ENCODE measurements around the gene PHACTR4.
A peak's percentile ranks its signal among the peaks of the same experiment; 100 is the strongest.
"Not testable (repeated sequence)": the region's sequence is repeated elsewhere in the genome, so short reads cannot be mapped to it uniquely, and the experiment has no call there.

Gene PHACTR4

DNA sequence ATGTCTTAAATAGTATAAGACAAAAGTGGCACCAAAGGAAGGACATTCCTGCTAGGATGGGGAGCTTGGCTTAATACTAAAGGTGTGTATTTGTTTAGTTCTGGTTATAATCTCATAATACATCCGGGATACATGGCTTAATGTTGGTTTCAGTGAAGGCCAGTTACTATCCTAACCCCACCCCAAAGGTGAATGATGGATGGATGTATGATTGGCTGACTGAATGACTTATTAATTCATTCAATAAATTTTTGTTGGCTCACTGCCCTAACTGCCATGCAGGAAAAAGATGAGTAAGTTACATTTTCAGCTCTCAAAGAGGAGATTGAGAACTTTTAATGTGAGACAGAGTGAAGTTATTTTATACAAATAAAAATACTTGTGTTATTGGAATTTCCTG, 52.2 kb downstream of the PHACTR4 start:
- no peak for DNase-seq (ENCODE audit: low read depth)
- no peak overlapping the region for H3K4me3 ChIP-seq (ENCODE audit: low read depth, low read length)

- no peak for DNase-seq (ENCODE audit: low read depth)
- no peak overlapping the region for H3K4me3 ChIP-seq (ENCODE audit: low read depth, low read length)
Measured at GRCh38 chr1:28426831-28427230, 57.3 kb downstream of the PHACTR4 start.

DNA sequence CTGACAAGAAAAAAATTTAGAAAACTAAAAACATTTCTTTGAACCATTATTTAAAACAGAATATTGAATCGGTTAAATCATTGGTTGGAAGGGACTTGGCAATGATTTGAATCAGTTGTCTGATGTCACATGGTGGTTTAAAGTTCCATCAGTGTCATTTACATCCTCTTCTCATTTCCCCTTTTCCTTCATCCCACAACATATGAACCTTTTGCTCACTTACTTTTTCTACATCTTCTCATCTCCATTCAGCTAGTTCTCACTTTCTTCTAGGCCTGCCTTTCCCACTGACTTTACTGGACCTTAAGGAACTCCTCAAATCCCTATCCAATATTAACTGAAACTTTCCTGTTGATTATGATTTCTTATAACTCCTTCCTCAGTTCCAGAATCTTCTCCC, 58.5 kb downstream of the PHACTR4 start:
- H3K4me3 ChIP-seq (ENCODE audit: low read depth, low read length), result no peak overlapping the region
- DNase-seq (ENCODE audit: low read depth), result no peak

DNA sequence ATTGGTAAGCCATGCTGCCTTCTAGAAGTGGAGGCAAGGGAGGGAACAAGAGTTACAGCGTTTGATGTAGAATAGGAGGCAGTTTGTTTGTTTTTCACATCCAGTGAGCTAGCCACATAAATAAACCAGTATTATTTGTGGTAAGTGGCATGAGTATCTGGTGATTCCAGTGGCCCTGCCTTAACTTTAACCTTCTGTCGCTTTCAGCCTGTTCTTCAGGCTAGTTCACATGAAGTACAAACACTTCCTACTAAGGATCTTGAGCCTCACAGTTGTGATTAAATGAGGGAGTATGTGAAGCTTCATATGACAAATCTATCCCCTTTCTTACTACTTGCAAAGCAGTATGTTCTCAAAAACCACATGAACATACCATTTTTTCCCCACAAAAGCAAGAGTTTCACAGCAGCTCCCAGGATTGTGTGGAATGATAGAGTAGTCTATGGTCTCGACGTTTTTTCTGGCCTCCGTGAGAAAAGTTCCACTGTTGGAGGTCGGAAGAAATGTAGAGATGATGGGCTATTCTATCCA, 59.5 kb downstream of the PHACTR4 start:
- H3K4me3 ChIP-seq (ENCODE audit: low read depth, low read length), result no peak overlapping the region
- DNase-seq (ENCODE audit: low read depth), result no peak

- no peak overlapping the region for H3K4me3 ChIP-seq (ENCODE audit: low read depth, low read length)
- no peak for DNase-seq (ENCODE audit: low read depth)
Measured at GRCh38 chr1:28436211-28436769, 66.8 kb downstream of the PHACTR4 start.

GRCh38 chr1:28437264-28437923, 67.9 kb downstream of the PHACTR4 start:
- H3K4me3 ChIP-seq (ENCODE audit: low read depth, low read length), result no peak overlapping the region
- peak; percentile 35 for DNase-seq (ENCODE audit: low read depth)

- H3K4me3 ChIP-seq (ENCODE audit: low read depth, low read length), result peak overlapping the region; percentile 34
- DNase-seq (ENCODE audit: low read depth), result peak; percentile 91
Measured at GRCh38 chr1:28437924-28438699, 68.6 kb downstream of the PHACTR4 start.

DNA sequence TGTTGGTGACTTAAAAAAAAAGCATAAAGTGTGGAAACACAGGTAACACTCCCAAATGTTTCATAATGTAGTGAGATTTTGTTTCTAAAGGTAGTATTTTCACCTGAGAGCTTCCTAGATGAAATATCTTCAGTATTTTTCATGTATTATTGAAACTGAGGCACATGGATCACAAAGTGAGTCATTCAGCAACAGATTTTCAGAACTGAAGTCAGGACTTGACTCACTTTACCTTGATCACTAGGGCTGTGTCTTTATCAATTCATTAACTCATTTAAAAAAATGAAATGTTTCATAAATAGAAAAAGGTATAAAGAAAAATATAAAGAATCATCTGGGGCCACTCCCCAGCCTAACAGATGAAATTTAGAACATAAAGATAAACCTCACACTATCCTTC, 69.8 kb downstream of the PHACTR4 start:
- H3K4me3 ChIP-seq (ENCODE audit: low read depth, low read length), result no peak overlapping the region
- no peak for DNase-seq (ENCODE audit: low read depth)

- no peak overlapping the region for H3K4me3 ChIP-seq (ENCODE audit: low read depth, low read length)
- no peak for DNase-seq (ENCODE audit: low read depth)
Measured at GRCh38 chr1:28441674-28442073, 72.1 kb downstream of the PHACTR4 start.

DNA sequence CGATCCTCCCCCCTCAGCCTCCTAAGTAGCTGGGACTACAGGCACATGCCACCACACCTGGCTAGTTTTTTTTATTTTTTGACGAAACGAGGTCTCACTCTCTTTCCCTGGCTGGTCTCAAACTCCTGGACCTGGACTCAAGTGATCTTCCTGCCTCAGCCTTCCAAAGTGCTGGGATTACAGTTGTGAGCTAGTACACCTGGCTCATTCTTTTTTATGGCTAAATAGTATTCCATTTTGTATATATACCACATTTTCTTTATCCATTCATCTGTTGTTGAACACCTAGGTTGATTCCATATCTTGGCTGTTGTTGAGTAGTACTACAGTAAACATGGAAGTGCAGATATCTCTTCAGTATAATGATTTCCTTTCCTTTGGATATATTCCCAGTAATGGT, 74.0 kb downstream of the PHACTR4 start:
- DNase-seq (ENCODE audit: low read depth), result no peak
- H3K4me3 ChIP-seq (ENCODE audit: low read depth, low read length), result no peak overlapping the region

DNA sequence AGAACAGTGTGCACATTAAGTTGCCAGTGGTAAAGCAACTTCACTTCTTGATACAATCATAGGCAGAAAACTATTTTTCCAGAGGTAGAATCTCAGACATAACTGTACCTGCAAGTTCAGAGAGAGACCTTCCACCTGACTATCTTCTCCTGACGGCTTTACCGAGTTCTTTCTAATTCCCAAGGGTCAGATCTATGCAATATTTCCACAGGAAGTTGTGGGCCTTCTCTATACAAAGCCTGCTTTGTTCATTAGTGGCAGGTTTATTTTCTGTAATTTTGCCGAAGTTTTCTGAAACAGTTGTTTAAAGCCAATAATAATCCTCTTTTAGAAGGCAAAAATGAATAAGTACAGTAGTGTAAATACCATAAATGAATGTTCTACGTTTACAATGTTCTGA, 78.1 kb downstream of the PHACTR4 start:
- no peak overlapping the region for H3K4me3 ChIP-seq (ENCODE audit: low read depth, low read length)
- no peak for DNase-seq (ENCODE audit: low read depth)

- not testable (repeated sequence) for DNase-seq (ENCODE audit: low read depth); H3K4me3 ChIP-seq (ENCODE audit: low read depth, low read length)
Measured at GRCh38 chr1:28448094-28448611, 78.6 kb downstream of the PHACTR4 start.

GRCh38 chr1:28449904-28450303, 80.4 kb downstream of the PHACTR4 start:
- no peak for DNase-seq (ENCODE audit: low read depth)
- no peak overlapping the region for H3K4me3 ChIP-seq (ENCODE audit: low read depth, low read length)

GRCh38 chr1:28450561-28450960, 81.0 kb downstream of the PHACTR4 start:
- H3K4me3 ChIP-seq (ENCODE audit: low read depth, low read length), result no peak overlapping the region
- no peak for DNase-seq (ENCODE audit: low read depth)

GRCh38 chr1:28451011-28451410, 81.5 kb downstream of the PHACTR4 start:
- no peak for DNase-seq (ENCODE audit: low read depth)
- H3K4me3 ChIP-seq (ENCODE audit: low read depth, low read length), result no peak overlapping the region

GRCh38 chr1:28456078-28456477, 86.5 kb downstream of the PHACTR4 start:
- no peak overlapping the region for H3K4me3 ChIP-seq (ENCODE audit: low read depth, low read length)
- DNase-seq (ENCODE audit: low read depth), result peak; percentile 34

DNA sequence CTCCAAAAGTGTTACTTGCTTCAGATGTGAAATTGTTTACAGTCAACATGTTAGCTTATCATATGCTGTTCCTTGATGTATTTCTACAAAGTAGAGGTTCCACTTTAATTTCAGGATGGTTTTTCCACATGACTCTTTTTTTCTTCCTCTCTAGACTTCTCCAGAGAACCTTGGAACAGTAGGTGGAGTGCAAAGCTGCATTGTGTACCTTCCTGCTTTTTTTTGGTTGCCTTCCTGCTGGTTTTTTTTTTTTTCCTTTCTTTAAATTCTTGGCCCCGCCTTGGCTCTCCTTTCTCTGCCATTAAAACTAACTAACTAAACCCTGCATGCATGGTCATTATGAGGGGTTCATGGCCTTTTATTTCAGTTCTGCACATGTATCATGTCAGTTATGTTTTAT, 88.1 kb downstream of the PHACTR4 start:
- H3K4me3 ChIP-seq (ENCODE audit: low read depth, low read length), result no peak overlapping the region
- no peak for DNase-seq (ENCODE audit: low read depth)

DNA sequence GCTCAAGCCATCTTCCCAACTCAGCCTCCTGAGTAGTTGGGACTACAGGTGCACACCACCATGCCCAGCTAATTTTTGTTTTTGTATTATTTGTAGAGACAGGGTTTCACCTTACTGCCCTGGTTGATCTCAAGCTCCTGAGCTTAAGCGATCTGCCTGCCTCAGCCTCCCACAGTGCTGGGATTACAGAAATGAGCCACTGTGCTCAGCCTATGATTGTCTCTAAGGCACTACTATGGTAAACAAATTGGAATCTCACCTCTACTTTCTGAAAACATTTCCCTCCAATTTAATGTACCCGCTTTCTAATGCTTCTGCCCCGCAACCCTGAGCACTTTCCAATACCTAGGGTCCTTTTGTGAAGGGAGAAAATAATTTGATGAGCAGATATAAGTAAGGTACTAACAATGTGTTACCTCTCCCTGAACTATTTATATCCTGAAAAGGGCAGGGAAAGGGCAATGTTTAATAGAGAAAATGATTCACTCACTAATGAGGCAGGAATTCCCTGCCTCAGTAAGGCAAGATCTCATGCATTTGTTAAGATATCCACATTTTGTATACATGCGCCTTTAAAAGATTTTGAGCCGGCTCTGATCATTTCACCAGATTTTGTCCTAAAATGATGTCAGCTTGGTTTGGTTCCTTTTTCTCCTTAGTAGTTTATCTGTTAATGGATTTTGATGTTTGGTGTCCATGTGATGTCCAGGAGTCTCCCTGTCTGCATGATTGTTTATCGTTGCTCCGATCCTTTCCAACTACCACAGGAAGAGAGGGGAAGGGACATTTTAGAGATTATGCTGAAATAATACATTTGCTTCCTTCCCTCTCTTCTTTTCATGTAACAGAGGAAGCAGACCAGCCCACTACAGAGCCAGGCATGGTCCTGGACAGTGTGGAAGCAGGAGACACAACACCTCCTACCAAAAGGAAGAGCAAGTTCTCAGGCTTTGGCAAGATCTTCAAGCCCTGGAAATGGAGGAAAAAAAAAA, 89.0 kb downstream of the PHACTR4 start:
- no peak overlapping the region for H3K4me3 ChIP-seq (ENCODE audit: low read depth, low read length)
- DNase-seq (ENCODE audit: low read depth), result no peak

GRCh38 chr1:28466226-28466778, 96.8 kb downstream of the PHACTR4 start:
- DNase-seq (ENCODE audit: low read depth), result no peak
- no peak overlapping the region for H3K4me3 ChIP-seq (ENCODE audit: low read depth, low read length)
